ENCODE measurements around the gene UQCRC1.

DNA sequence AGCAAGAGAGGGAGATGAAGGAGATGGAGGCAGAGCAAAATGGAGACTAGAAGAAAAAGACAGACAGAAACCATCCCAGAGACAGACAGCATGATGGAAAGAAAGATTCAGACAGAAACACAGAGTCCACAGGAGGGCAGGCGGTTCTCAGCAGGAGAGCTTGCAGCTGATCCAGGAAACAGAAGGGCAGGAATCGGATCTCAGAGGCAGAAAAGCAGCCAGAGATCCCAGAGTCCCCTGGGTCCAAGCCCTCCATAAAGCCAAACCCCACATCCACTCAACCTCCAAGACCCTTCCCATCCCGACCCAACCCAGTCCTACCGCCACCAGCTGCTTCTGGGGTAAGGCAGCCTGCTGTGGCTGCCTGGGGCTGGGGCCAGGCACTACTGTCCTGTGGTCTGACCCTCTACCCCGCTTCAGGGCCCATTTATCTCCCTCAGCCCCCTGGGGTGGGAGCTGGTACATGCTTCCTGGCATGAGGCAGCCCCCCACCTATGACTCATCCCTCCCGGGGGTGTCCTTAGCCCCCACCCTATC is 46.0 kb downstream of the UQCRC1 start, which contains the start of gene UCN2:
- no peak for TF ChIP-seq CTCF (IDR thresholded peaks at IDR 0.05)
- no peak for TF ChIP-seq POLR2AphosphoS5 (IDR thresholded peaks at IDR 0.05)
- no peak for TF ChIP-seq EP300 (IDR thresholded peaks at IDR 0.05)
